ENCODE measurements around the gene AUTS2.
"Not testable (repeated sequence)": the region's sequence is repeated elsewhere in the genome, so short reads cannot be mapped to it uniquely, and the experiment has no call there.

AUTS2 gene

GRCh38 chr7:70799841-70800405, 1201.6 kb downstream of the AUTS2 start:
- DNase-seq (ENCODE audit: low read depth in 2 of 2), result no peak

- DNase-seq (ENCODE audit: low read depth in 2 of 2), result no peak
These were observed 1207.1 kb downstream of the AUTS2 start for GRCh38 chr7:70805360-70805759.

DNA sequence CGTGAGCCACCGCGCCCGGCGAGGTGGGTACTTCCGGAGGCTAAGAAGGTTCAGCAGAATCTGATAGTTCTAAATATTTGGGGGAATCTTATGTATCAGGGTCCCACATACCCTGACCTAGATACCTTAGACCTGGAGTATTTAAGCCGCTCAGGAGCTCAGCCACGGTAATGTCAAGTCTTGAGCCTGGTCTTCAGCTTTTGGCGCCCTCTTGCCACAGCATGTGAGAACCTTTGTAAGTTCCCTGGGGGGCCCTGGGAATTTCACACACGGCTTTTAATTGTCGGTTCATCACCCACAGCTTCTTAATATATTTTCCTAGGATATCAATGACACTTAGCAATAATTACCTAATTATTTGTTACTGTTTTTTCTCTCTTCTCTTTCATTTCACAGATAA, 1209.4 kb downstream of the AUTS2 start:
- DNase-seq (ENCODE audit: low read depth in 2 of 2), result no peak

- DNase-seq (ENCODE audit: low read depth in 2 of 2), result no peak
These were observed 1210.6 kb downstream of the AUTS2 start for GRCh38 chr7:70808876-70809275.

- no peak for DNase-seq (ENCODE audit: low read depth in 2 of 2)
These were observed 1212.4 kb downstream of the AUTS2 start for GRCh38 chr7:70810558-70811139.

DNA sequence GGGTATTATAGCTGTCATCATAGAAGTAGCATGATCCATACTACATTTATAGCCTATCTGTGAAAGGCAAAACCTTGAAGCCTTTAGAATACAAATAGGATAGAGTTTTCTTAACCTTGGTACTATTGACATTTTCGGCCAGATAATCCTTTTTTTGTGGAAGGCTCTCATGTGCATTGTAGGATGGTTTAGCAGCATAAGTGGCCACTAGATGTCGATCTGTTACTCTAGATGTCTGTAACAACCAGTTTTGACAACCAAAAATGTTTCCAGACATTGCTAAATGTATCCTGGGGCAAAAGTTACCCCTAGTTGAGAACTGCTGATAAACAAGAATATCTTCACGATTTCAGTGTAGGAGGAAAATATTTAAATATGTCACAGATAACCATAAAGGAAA, 1214.2 kb downstream of the AUTS2 start:
- no peak for DNase-seq (ENCODE audit: low read depth in 2 of 2)

DNA sequence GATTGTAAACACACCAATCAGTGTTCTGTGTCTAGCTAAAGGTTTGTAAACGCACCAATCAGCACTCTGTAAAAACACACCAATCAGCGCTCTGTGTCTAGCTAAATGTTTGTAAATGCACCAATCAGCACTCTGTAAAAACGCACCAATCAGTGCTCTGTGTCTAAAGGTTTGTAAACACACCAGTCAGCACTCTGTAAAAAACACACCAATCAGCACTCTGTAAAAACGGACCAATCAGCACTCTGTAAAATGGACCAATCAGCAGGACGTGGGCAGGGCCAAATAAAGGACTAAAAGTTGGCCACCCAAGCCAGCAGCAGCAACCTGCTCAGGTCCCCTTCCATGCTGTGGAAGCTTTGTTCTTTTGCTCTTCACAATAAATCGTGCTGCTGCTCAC, 1224.2 kb downstream of the AUTS2 start:
- not testable (repeated sequence) for DNase-seq (ENCODE audit: low read depth in 2 of 2)

- DNase-seq (ENCODE audit: low read depth in 2 of 2), result peak; percentile 18 to 20
These were observed 1231.2 kb downstream of the AUTS2 start for GRCh38 chr7:70829221-70830059.

DNA sequence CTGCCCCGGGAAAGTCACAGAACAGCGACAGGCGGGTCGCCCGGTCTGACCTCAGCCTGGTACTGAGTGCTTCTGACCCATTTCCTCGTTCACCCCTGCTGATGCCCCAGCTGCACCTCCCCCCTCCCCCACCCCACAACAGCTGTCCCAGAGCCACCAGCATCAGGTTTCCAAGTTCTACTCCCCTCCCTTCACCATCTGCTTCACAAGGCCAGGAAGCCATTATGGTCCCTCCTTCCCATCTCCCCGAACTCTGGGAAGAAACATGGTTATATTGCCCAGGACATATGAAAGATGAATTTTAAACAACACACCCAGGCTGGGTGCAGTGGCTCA, 1231.8 kb downstream of the AUTS2 start:
- DNase-seq (ENCODE audit: low read depth in 2 of 2), result no peak

- no peak for DNase-seq (ENCODE audit: low read depth in 2 of 2)
These were observed 1232.2 kb downstream of the AUTS2 start for GRCh38 chr7:70830426-70830825.

GRCh38 chr7:70833726-70834125, 1235.5 kb downstream of the AUTS2 start:
- DNase-seq (ENCODE audit: low read depth in 2 of 2), result no peak

- no peak for DNase-seq (ENCODE audit: low read depth in 2 of 2)
These were observed 1236.1 kb downstream of the AUTS2 start for GRCh38 chr7:70834424-70834823.

DNA sequence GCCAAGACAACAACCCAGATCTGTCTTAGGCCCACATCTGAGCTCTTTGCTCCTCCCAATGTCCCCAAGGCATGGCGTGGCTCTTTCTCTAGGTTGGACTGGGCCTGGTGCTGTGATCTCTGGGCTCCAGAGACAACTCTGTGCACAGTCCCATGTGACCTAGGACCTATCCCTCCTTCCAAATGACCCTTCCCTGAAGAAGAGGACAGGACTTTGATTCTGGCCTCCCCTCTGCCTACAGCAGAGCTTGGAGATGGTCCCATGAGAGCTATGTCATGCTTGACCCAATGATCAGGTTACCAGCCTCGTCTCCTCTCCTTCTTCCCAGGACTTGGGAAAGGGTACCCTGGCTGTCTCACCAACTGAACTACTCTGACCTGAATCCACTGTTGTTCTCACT, 1237.4 kb downstream of the AUTS2 start:
- DNase-seq (ENCODE audit: low read depth in 2 of 2), result no peak

DNA sequence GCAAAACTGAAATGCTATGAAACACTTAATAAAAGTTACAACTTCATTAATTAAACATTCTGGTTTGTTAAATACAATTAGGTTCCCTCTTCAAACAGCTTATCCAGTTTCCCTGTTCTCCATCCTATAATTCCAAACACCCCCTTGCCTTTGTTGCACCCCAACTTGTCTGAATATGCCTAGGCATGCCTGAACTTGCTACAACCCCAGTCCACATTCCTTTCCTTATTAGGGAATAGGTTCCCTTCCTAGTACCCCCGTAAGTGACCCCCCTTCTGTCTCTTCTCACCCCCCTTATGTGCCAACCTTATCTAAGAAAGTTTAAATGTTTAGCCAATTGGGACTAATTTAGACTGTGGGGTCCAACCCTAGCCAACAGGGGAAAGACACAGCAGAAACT, 1238.0 kb downstream of the AUTS2 start:
- no peak for DNase-seq (ENCODE audit: low read depth in 2 of 2)

- no peak for DNase-seq (ENCODE audit: low read depth in 2 of 2)
These were observed 1238.7 kb downstream of the AUTS2 start for GRCh38 chr7:70836946-70837345.

DNA sequence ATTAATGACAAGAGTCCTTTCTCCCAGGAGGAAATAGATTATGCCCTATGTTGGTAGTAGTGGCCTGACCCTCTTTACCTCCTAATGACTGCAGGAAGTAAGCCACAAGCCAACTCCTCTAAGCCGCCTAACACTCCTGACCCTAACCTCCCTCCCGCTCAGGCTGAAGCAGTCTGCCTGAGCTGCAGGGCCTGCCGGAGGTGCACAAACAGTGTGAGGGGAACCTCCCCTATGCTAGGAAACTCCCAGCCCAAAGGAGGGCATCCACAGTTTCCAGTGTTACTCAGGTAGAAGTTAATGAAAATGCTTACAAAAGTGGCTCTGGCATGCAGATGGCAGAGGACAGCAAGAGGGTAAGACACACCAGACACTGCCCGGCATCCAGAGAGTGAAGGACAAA, 1239.3 kb downstream of the AUTS2 start:
- DNase-seq (ENCODE audit: low read depth in 2 of 2), result no peak

GRCh38 chr7:70838292-70838907, 1240.1 kb downstream of the AUTS2 start:
- DNase-seq (ENCODE audit: low read depth in 2 of 2), result no peak
